Pons (tissue), 1 donor: Measurements from ENCODE around the gene ISYNA1.
A peak's percentile ranks its signal among the peaks of the same experiment; 100 is the strongest.

Experiments used
- DNase-seq: peaks from one replicate; pipeline ENCODE4 v3.0.0-alpha.2; 2016; ENCODE audit warnings: low spot score

Gene ISYNA1

GRCh38 chr19:18467978-18468377, 30.0 kb upstream of the ISYNA1 start:
- DNase-seq = no peak

GRCh38 chr19:18466354-18466753, 28.4 kb upstream of the ISYNA1 start:
- no peak for DNase-seq

DNA sequence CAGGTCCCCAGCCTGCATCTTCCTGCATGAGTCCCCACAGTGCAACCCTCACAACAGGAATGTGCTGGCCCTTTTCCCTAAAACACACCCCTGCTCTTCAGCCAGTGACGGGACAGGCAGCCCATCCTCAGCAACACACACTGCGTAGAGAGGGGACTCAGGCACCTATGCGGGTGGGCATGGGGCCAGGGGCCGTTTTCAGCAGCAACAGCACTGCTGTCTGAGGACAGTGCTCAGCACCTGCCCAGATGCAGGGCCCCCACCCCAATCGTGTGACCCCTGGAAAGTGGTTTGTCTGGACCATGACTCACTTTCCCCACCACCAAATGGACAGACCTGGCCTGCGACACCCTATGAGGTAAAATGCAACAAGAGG, 28.0 kb upstream of the ISYNA1 start:
- no peak for DNase-seq

DNA sequence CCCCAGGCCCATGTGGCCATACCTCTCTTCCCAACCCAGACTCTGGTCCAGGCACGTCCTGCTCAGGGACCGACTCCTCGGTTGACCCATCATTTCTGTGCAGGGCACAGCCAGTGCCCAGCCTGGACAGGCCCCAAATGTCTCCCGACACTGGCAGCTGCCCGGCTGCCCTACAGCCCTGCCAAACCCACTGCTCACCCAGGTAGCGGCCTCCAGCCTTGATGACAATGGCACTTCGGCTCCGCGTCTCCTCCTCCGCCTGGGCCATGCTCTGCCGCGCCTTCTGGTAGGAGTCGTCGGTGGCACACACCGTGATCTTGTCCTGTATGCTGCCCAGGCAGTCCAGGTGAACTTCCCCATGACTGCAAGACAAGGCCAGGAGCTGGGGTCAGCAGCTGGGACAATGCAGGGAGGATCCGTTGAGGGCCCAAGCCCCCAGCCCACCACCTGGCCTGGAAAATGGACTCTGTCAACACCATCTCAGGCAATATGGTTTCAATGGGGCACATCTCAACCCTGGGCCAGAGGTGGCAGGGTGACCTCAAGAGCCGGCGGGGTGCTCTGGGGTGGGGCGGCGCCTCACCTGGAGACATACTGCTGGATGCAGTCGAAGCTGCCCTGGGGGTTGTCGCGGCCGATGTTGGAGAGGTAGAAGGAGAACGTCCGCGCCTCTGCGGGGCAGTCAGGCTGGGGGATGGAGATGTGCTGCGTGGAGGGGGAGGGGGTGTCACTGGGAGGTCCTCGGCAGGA, 27.5 kb upstream of the ISYNA1 start:
- no peak for DNase-seq

GRCh38 chr19:18464646-18465045, 26.7 kb upstream of the ISYNA1 start:
- peak; percentile 98 for DNase-seq

DNA sequence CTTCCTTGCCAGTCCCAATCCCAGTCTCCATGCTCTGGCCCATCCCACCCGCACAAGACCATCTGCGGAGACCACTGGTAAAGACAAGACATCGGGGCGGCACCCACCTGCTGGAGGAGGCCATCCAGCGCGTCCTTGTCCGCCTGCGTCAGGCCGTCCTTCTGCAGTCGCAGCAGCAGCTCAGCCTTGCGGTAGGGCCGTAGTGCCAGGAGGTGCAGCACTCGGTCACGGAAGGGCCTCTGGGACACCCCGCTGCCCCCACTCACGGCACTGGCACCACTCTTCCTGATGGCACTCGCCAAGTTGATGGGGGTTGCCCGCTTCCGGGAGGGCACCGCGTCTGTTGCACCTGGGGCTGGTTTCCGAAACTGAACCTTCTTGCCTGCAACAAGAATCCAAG, 23.5 kb upstream of the ISYNA1 start:
- DNase-seq = no peak

DNA sequence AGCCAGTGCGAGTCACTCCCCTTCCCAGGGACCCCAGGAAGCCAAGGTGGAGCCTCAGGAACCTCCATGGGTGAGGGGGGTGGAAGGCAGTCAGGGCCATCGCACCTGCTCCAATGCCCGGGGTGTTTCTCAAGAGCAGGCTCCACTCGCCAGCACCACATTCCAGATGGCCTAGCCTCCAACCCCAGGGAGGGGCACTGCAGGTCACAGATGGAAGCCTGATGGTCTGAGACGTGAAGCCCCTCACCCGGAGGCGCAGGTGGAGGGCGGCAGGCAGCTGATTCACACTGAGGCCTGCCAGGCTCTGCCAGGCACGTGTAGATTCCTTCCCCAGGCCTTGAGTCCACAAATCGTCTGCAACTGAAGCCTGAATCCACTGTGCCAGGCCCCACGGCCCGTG, 23.0 kb upstream of the ISYNA1 start:
- DNase-seq = no peak

- DNase-seq = no peak
Measured at GRCh38 chr19:18457483-18458331, 19.8 kb upstream of the ISYNA1 start.

- DNase-seq = peak; percentile 49
Measured at GRCh38 chr19:18456974-18457373, 19.0 kb upstream of the ISYNA1 start.

DNA sequence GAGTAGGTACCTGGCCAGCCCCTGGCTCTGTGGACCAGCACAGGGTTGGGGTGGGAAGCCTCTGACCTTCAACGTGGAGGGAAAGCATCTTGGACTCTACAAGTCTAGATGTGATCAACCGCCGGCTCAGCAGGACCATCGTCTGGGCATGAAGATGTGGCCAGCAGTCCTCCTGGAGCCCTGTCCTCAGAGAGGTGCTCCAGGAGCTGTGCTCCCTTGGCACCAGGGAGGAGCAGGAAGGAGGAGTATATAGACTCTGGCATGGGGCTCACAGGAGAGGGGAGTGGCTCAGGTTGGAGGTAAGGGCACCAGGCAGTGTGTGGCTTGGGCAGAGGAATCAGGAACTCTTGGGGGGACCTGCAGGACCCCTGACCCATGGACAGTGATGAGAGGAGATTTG, 18.3 kb upstream of the ISYNA1 start:
- no peak for DNase-seq

- peak; percentile 85 for DNase-seq
Measured at GRCh38 chr19:18453269-18454024, 15.5 kb upstream of the ISYNA1 start.

DNA sequence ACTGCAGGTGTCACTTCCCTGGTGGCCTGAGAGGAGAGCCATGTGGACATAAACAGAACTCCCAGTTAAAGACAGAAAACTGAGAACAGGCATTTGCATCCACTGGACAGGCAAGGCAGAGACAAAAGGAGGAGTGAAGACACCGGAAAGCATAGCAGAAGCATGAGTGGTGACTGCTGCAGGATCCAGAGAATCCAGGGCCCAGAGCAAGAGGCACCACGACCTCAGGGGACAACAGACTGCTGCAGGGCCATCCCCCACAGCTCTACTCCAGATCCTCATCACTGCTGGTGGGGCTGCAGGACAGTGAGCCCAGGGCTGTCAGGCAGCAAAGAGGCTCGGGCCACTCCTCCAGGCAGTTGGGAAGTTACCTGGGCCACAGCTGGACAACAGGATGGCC, 14.5 kb upstream of the ISYNA1 start:
- DNase-seq = no peak

GRCh38 chr19:18450931-18451836, 13.3 kb upstream of the ISYNA1 start:
- peak; percentile 68 for DNase-seq

DNA sequence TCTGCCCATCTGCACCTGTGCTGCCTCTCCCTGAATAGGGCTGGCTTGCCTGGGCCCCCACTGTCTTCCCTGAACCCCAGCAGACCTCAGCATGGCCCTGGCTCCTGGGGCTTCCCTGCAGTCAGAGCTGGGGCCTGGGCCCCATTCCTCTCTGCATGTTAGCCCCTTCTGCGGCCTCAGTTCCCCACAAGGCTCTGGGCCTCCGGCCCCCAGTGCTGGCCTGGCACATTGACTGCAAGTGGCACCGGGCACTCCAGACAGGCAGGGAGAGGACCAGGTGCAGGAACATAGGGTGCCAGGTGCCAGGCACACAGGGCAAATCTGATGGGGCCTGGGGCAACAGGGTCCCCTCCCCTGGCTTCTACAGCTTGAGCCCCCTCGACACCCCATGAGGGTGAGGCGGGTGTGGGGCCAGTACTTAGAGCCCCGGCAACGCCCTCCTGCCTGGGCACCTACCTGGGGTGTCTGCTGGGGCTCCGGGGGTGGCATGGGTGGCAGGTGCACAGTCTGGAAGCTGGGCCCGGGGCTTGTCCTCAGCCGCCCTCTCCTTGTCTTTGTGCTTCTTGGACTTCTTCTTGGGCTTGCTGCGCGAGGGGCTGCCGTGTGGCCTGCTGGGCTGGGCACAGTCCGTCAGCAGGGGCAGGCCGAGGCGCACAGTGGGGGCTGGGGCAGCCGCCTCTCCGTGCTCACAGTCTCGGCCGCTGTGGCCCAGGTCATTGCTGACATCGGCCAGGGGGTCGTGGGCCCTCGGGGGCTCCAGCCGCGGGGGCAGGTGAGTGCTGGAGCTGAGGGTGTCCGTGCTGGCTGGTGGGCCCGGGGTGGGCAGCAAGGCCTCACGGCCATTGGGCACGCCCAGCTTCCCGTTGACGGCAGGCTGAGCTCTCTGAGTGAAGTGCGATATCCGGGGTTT, 12.3 kb upstream of the ISYNA1 start:
- no peak for DNase-seq

- no peak for DNase-seq
Measured at GRCh38 chr19:18449552-18449951, 11.6 kb upstream of the ISYNA1 start.

GRCh38 chr19:18446811-18447359, 9.0 kb upstream of the ISYNA1 start:
- DNase-seq = no peak

DNA sequence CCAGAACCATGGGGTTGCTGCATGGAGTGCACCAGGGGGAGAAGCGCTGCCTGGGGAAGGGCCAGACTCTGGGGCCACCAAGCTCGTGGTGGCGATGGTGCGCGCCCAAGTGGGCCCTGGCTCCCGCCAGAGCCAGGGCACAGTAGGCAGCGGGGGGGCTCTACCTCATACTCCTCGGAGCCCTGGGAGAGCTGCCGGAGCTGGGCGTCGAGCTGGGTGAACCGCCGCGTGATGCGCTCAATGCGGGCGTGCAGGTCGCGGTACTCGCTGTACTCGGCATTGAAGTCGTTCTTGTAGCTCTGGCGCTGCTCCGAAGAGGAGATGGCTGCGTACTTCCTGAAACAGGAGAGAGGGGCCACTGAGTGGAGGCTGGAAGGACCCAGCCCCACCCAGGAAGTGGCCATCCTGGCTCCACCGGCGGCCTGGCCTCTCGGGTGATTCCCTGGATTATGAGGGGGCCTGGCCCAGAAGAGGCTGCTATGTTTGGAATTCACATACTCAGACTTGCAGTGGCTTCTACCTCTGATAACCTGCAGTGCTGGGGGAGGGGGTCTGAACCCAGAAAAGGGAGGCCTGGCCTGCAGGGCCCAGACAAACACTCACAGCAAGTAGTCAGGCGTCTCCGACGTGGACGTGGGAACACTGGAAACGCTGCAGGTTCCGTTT, 8.3 kb upstream of the ISYNA1 start:
- no peak for DNase-seq

DNA sequence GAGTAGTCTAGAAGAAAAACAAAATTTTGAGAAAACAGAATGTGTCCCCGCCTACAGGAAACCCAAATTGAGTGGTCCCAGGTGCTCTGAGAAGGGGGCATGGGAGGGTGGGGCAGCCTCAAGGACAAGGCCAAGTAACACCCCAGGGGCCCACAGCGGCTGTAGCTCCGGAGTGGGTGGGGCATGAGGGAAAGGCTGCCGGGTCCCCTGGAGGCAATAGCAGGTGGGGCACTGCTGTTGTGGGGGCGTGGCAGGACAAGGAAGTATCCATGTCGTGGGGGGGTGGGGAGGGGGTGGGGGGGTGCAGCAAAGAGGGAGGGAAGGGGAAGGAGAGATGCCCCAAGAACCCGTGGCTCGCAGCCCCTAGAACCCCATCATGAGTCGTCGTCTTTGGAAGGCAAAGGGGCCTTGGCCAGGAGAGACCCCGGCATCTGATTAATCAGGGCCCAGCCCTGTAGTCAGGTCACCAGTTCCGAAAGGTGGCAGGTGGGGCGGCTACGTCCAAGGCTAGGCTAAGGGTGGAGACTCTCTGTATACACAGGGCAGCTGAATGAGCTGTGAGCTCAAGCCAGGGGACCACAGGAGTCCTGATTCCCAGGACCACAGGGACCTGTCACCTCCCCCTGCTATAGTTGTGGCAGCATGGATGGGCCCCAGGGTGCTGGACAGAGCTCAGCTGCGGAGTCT, 7.5 kb upstream of the ISYNA1 start:
- no peak for DNase-seq

GRCh38 chr19:18444513-18444912, 6.6 kb upstream of the ISYNA1 start:
- DNase-seq = no peak
